Omental fat pad (tissue), 4 donors: ENCODE data around the gene COX18. TPM values are rescaled to one million over a fixed set of nuclear protein-coding genes. Genes with fewer than 3 reads are reported as not detected.

Experiments
- ATAC-seq: fragments of 150-250 bp; one replicate; pipeline ENCODE4 v1.9.1; 2016; ENCODE audit warnings: mild to moderate bottlenecking, moderate library complexity; ENCODE audit not compliant: low FRiP score
- DNase-seq: peaks from one replicate; pipeline ENCODE4 v3.0.0-alpha.2; 2019; ENCODE audit warnings: low spot score
- total RNA-seq, 4 donors: library from RNA; depleted of rRNA; stranded (reverse); fragments of >200 nt; gene quantifications; one replicate each; pipeline ENCODE4 v1.1.0, GENCODE V29; 2016
- TF ChIP-seq, protein P1 (sequence below), 3 donors: fragments of 450-650 bp; IDR thresholded peaks; one replicate each; pipeline ENCODE4 v1.5.1; 2016 to 2017; ENCODE audit warnings: antibody characterized with exemption in 3 of 3, mild to moderate bottlenecking in 3 of 3, moderate library complexity in 2 of 3

The COX18 gene
- total RNA-seq, 4 donors from 2014 or later = 13.1 to 18.3 (median 15.7) TPM

DNA sequence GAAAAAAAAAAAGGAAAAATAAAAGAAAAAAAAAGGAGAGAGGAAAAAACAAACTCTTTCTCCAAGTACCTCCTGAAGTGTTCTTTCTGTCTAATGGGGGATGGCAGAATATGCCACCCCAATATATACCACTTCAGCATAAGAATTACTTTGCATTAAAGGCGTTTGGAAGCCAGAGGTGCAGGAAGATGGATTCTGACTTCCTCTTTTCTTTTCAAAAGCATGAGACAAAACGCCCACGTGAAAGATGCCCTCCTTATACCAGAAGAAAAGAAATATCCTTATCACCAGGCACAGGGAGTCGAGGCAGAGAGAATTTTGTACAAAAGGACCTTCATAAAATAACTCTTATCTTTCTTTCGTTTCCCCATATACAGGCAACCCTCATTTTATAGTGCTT is 40.9 kb downstream of the COX18 start:
- ATAC-seq = no peak
- TF ChIP-seq, protein P1, sequence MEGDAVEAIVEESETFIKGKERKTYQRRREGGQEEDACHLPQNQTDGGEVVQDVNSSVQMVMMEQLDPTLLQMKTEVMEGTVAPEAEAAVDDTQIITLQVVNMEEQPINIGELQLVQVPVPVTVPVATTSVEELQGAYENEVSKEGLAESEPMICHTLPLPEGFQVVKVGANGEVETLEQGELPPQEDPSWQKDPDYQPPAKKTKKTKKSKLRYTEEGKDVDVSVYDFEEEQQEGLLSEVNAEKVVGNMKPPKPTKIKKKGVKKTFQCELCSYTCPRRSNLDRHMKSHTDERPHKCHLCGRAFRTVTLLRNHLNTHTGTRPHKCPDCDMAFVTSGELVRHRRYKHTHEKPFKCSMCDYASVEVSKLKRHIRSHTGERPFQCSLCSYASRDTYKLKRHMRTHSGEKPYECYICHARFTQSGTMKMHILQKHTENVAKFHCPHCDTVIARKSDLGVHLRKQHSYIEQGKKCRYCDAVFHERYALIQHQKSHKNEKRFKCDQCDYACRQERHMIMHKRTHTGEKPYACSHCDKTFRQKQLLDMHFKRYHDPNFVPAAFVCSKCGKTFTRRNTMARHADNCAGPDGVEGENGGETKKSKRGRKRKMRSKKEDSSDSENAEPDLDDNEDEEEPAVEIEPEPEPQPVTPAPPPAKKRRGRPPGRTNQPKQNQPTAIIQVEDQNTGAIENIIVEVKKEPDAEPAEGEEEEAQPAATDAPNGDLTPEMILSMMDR (IDR thresholded peaks at IDR 0.05) = no peak
- no peak for DNase-seq

DNA sequence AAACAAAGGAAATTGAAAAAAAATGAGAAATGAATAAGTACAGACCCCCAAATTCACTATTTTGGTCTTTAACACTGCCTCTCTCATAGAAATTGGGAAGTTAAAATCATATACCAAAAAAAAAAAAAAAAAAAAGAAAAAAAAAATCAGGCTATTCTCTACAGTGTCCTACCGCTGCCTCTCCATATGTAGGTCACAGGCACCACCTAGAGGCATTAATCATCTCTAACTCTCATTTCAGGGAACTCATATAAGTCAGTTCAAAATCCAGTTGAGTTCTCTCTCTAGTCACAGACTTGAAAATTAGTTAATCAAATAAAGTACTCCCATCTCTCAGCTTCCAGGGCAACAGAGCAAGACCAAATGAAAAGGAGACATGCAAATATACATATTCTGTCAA is 47.9 kb downstream of the COX18 start:
- DNase-seq (no peak), ATAC-seq (no peak)
- TF ChIP-seq, protein P1 (IDR thresholded peaks at IDR 0.05) = no peak

DNA sequence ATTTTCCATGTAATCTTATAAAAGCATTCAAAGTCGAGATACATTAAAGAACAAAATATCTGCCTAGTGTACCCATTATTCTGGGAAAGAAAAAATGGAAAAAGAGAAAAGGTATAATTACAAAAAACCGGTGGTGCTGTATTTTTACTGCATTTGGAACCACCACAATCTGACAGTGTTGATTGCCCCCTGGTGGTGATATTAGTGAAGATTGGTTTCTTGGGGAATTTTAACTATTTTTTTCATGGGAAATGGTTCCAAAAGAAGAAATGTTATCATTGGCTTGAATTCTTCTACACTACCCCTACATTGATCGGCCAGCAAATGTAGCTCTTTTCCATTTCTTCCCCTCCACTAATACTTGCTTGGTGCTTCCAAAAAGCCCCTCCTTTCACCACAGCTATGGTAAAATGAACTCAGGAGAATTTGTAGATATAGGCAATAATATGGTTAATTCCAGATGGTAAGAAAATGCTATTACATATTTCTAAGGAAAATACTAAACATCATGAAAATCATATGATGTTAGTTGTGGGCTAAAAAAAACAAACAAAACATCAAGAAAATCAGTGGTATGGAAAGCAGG is 50.0 kb downstream of the COX18 start:
- ATAC-seq = no peak
- TF ChIP-seq, protein P1 (IDR thresholded peaks at IDR 0.05) = peak in 1 of 3 donors; percentile 37
- DNase-seq = no peak

DNA sequence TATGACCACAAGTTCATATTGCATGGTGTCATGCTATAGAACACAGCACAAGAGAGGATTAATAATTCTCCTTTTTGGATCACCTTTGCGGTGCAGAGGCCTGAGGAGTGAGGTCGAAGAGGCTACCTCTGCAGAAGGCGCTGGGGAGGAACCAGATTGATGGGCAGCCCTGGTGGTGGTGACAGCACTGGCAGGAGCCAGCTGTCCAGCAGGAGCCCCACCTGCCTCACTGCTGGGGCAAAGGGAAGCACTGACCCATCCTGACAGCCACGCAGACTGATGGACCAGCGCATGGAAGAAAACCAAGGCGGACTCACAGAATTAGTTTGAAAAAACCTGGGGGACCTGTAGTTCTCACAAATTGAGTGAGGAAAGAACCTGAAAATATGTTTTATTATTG is 50.9 kb downstream of the COX18 start:
- ATAC-seq (no peak), DNase-seq (no peak)

DNA sequence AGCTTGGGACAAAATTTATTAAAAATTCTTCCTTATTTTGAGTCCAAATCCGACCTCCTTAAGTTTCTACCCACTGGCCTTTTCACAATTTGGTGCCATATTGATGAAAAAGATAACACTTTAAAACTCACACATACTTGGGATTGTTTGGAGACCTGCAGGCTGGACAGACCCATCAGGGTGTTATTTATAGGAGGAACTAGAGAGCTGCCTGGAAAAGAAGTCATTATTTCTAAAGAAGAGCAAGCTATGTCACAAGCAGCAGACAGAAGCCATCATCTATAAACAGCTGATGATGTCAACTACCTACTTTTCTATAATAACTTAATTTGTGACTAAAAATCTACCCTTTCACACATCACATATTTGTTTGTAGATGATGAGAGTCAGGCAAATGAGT is 56.2 kb downstream of the COX18 start:
- TF ChIP-seq, protein P1 (IDR thresholded peaks at IDR 0.05) = no peak

More for the DNA sequence above, 50.9 kb downstream of the COX18 start:
- TF ChIP-seq, protein P1 (IDR thresholded peaks at IDR 0.05) = no peak

DNA sequence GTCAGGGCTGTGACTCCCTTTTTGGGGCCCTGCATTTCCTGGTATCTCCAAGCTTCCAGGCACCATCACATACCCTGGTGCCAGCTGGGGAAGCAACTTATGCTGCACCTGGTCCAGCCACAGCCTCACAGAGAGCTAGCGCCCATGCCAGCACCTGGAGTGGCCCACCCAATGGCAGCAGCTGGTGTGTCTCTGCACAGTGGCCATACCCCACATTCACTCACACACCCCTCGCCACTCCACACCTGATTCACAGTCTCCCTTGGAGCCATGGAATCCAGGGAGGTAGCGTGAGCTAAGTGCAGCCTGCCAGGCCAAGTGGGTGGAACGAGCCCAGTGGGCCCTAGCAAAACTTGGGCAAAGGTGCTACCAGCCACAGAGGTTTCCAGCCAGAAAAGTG is 56.8 kb downstream of the COX18 start:
- TF ChIP-seq, protein P1 (IDR thresholded peaks at IDR 0.05) = no peak
- DNase-seq (no peak), ATAC-seq (no peak)

More for the DNA sequence above, 56.2 kb downstream of the COX18 start:
- ATAC-seq = no peak
- no peak for DNase-seq

DNA sequence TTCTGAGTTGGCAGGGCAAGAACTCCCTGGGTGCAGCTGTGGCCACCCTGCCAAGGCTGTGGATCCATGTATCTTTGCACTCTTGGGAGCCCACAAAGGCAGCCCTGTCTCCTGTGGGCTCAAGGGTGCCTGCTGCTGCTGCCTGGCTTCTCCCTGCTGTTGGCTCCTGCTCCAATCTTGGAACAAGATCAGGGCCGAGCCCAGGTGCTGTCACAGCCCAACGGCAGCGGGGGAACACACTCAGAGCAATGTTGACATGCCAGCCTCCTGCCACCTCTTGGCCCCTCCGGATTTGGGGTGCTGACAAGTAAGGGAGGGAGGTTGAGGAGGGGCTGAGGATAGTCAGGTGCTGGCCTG is 57.9 kb downstream of the COX18 start:
- ATAC-seq (no peak), DNase-seq (no peak)
- TF ChIP-seq, protein P1 (IDR thresholded peaks at IDR 0.05) = no peak
